Body of pancreas (tissue), 4 donors: Measurements from ENCODE around the gene CHMP1B. TPM values are rescaled to one million over a fixed set of nuclear protein-coding genes. Genes with fewer than 3 reads are reported as not detected.
A peak's percentile ranks its signal among the peaks of the same experiment; 100 is the strongest.

Experiments
- ATAC-seq: fragments of 150-250 bp; one replicate; pipeline ENCODE4 v1.9.1; 2016
- DNase-seq, 4 donors: peaks; one replicate each; pipeline ENCODE4 v3.0.0-alpha.2; 2019
- H3K27ac ChIP-seq, 4 donors: fragments of 200-600 bp; sonication (generic); 1 replicate in 3 of 4; 2 replicates in 1 of 4; pipeline versions ENCODE4 v1.5.1 to v1.6.1; 2016 to 2019; ENCODE audit warnings: mild to moderate bottlenecking in 1 of 4, mixed read lengths in 1 of 4, moderate library complexity in 1 of 4
- H3K27me3 ChIP-seq, 2 donors: fragments of 200-600 bp; sonication (generic); one replicate each; pipeline ENCODE4 v1.6.0; 2016; ENCODE audit warnings: mild to moderate bottlenecking in 1 of 2
- H3K36me3 ChIP-seq, 2 donors: fragments of 200-600 bp; sonication (generic); replicated peaks in 1 of 2; 2 replicates each; pipeline ENCODE4 v1.5.1; 2016; ENCODE audit warnings: low read depth in 2 of 2; ENCODE audit not compliant: insufficient read depth in 1 of 2
- H3K4me1 ChIP-seq: fragments of 200-600 bp; sonication (generic); one replicate; pipeline ENCODE4 v1.6.0; 2016
- H3K4me3 ChIP-seq, 2 donors: fragments of 200-600 bp; sonication (generic); 1 replicate in 1 of 2; 2 replicates in 1 of 2; pipeline ENCODE4 v1.5.1; 2016 to 2019
- H3K9me3 ChIP-seq, 3 donors: fragments of 200-600 bp; sonication (generic); 1 replicate in 2 of 3; 2 replicates in 1 of 3; pipeline ENCODE4 v1.5.1; 2016
- CTCF ChIP-seq, 7 experiments: fragments of 450-650 bp in 4 of 7; fragments of 200-600 bp in 3 of 7; sonication (generic) in 3 of 7; IDR thresholded peaks; one replicate each; pipeline ENCODE4 v1.5.1; 2016 to 2019; ENCODE audit warnings: antibody characterized with exemption in 7 of 7
- POLR2A ChIP-seq, 3 donors: fragments of 450-650 bp; IDR thresholded peaks; one replicate each; pipeline ENCODE4 v1.6.1; 2016; ENCODE audit warnings: antibody characterized with exemption in 3 of 3, mild to moderate bottlenecking in 2 of 3
- WGBS, 2 donors: methylation state at CpG; one replicate each; pipeline ENCODE4 v1.1.5; 2017; 5-methylcytosine and 5-hydroxymethylcytosine counted together
- intact Hi-C: fragments of 100-400 bp; cut with DNase I; formaldehyde crosslinking; loops from one replicate; pipeline ENCODE4 v1.15.1; 2023
- total RNA-seq, 2 donors: library from RNA; depleted of rRNA; stranded (reverse); fragments of >200 nt; gene quantifications; one replicate each; pipeline ENCODE4 v1.1.0, GENCODE V29; 2016

CHMP1B gene
- total RNA-seq, 2 donors from 2014 or later: 23.1 to 27.4 TPM

GRCh38 chr18:11844436-11844835, 6.8 kb upstream of the CHMP1B start:
- Histone ChIP-seq H3K27me3 (no peaks in the 10 kb centered on the region), H3K9me3 (no peaks in the 10 kb centered on the region), H3K4me3 (no peak overlapping the region), H3K4me1 (no peaks in the 10 kb centered on the region), H3K36me3 (no peaks in the 10 kb centered on the region), H3K27ac (no peak overlapping the region)
- intact Hi-C loops: no loop called here
- ATAC-seq (no peak), DNase-seq (no peak)
- TF ChIP-seq POLR2A (IDR thresholded peaks at IDR 0.05) (no peak), CTCF (IDR thresholded peaks at IDR 0.05) (no peak)
- 67 to 77% methylated on average over 6 of the region's 6 CpGs for WGBS, 2 donors

- intact Hi-C loops: no loop called here
- H3K36me3 ChIP-seq: no peaks in the 10 kb centered on the region
- no peaks in the 10 kb centered on the region for H3K9me3 ChIP-seq
- WGBS, 2 donors: 75 to 78% methylated on average over 4 of the region's 4 CpGs
- H3K27ac ChIP-seq: no peak overlapping the region
- peaks cover 5% of the 10 kb centered on the region for H3K4me1 ChIP-seq
- TF ChIP-seq CTCF (IDR thresholded peaks at IDR 0.05) (no peak), POLR2A (IDR thresholded peaks at IDR 0.05) (no peak)
- no peak overlapping the region for H3K4me3 ChIP-seq
- ATAC-seq (no peak), DNase-seq (no peak)
- no peaks in the 10 kb centered on the region for H3K27me3 ChIP-seq
These were observed 5.6 kb upstream of the CHMP1B start for GRCh38 chr18:11845654-11846053.

- 54 to 67% methylated on average over 4 of the region's 4 CpGs for WGBS, 2 donors
- peaks cover 6% of the 10 kb centered on the region for H3K4me1 ChIP-seq
- TF ChIP-seq POLR2A (IDR thresholded peaks at IDR 0.05) (no peak), CTCF (IDR thresholded peaks at IDR 0.05) (no peak)
- H3K27me3 ChIP-seq: no peaks in the 10 kb centered on the region
- ATAC-seq (no peak), DNase-seq (no peak)
- no peaks in the 10 kb centered on the region for H3K9me3 ChIP-seq
- H3K36me3 ChIP-seq: no peaks in the 10 kb centered on the region
- intact Hi-C loops: no loop called here
- no peak overlapping the region for H3K4me3 ChIP-seq
- H3K27ac ChIP-seq: no peak overlapping the region
These were observed 3.4 kb upstream of the CHMP1B start for GRCh38 chr18:11847811-11848210.

GRCh38 chr18:11849279-11849678, 1.9 kb upstream of the CHMP1B start:
- intact Hi-C loops: no loop called here
- no peaks in the 10 kb centered on the region for H3K9me3 ChIP-seq
- H3K4me3 ChIP-seq: no peak overlapping the region
- peak overlapping the region in 3 of 4 donors; percentile 72 to 93 (median 92) for H3K27ac ChIP-seq
- no peaks in the 10 kb centered on the region for H3K36me3 ChIP-seq
- no peak for DNase-seq
- H3K4me1 ChIP-seq: peaks cover 18% of the 10 kb centered on the region
- no peak for ATAC-seq
- 85% methylated on average over 7 of the region's 7 CpGs for WGBS, 2 donors
- TF ChIP-seq POLR2A (IDR thresholded peaks at IDR 0.05): no peak
- TF ChIP-seq CTCF (IDR thresholded peaks at IDR 0.05): no peak
- H3K27me3 ChIP-seq: no peaks in the 10 kb centered on the region

- Histone ChIP-seq H3K27ac (peak overlapping the region; percentile 72 to 93 (median 82)), H3K27me3 (no peaks in the 10 kb centered on the region), H3K4me3 (peak overlapping the region in 1 of 2 donors; percentile 87), H3K4me1 (peaks cover 18% of the 10 kb centered on the region), H3K9me3 (no peaks in the 10 kb centered on the region), H3K36me3 (no peaks in the 10 kb centered on the region)
- ATAC-seq (peak; percentile 52), DNase-seq (peak; percentile 62 to 77 (median 67))
- intact Hi-C loops: no loop called here
- TF ChIP-seq POLR2A (IDR thresholded peaks at IDR 0.05): peak in 2 of 3 donors; percentile 60
- peak in 1 of 7 experiments; percentile 9 for TF ChIP-seq CTCF (IDR thresholded peaks at IDR 0.05)
- WGBS, 2 donors: 3 to 6% methylated on average over 10 to 17 of the region's 17 CpGs
These were observed 1.2 kb upstream of the CHMP1B start for GRCh38 chr18:11849841-11850634.
